Adipocyte (in vitro differentiated cells): ENCODE measurements around the gene BLVRA.

Experiments
- DNase-seq: peaks from one replicate; pipeline ENCODE4 v3.0.0-alpha.2; 2015; ENCODE audit warnings: low read depth
- H3K27me3 ChIP-seq: replicated peaks from 2 replicates; pipeline ENCODE4 v1.7.0; 2013; ENCODE audit warnings: mild to moderate bottlenecking, low read length, moderate library complexity; ENCODE audit not compliant: control insufficient read depth, insufficient read depth
- H3K36me3 ChIP-seq: 2 replicates; pipeline ENCODE4 v1.7.0; 2013; ENCODE audit warnings: low read length, mild to moderate bottlenecking, moderate library complexity; ENCODE audit not compliant: control insufficient read depth, insufficient read depth, severe bottlenecking
- H3K4me1 ChIP-seq: 2 replicates; pipeline ENCODE4 v1.7.0; 2013; ENCODE audit warnings: mild to moderate bottlenecking, low read length, moderate library complexity; ENCODE audit not compliant: control insufficient read depth, insufficient read depth
- H3K4me3 ChIP-seq: 2 replicates; pipeline ENCODE4 v1.7.0; 2013; ENCODE audit warnings: mild to moderate bottlenecking, low read length, moderate library complexity
- H3K9ac ChIP-seq: 2 replicates; pipeline ENCODE4 v1.7.0; 2013; ENCODE audit warnings: mild to moderate bottlenecking, low read length, moderate library complexity
- H3K9me3 ChIP-seq: 2 replicates; pipeline ENCODE4 v1.7.0; 2013; ENCODE audit warnings: mild to moderate bottlenecking, low read length, moderate library complexity; ENCODE audit not compliant: control insufficient read depth

Gene BLVRA

GRCh38 chr7:43850348-43851116 lies 92.1 kb downstream of the BLVRA start:
- Histone ChIP-seq H3K9ac (no peak overlapping the region), H3K36me3 (no peaks in the 10 kb centered on the region), H3K4me1 (no peaks in the 10 kb centered on the region), H3K4me3 (no peak overlapping the region), H3K27me3 (no peaks in the 10 kb centered on the region), H3K9me3 (no peaks in the 10 kb centered on the region)
- no peak for DNase-seq

- no peaks in the 10 kb centered on the region for H3K9me3 ChIP-seq
- H3K4me3 ChIP-seq: no peak overlapping the region
- no peaks in the 10 kb centered on the region for H3K36me3 ChIP-seq
- no peaks in the 10 kb centered on the region for H3K27me3 ChIP-seq
- H3K9ac ChIP-seq: no peak overlapping the region
- H3K4me1 ChIP-seq: no peaks in the 10 kb centered on the region
- no peak for DNase-seq
These were observed 93.3 kb downstream of the BLVRA start for GRCh38 chr7:43851805-43852204.

GRCh38 chr7:43855176-43855575 lies 96.7 kb downstream of the BLVRA start:
- Histone ChIP-seq H3K4me1 (no peaks in the 10 kb centered on the region), H3K36me3 (no peaks in the 10 kb centered on the region), H3K4me3 (no peak overlapping the region), H3K27me3 (no peaks in the 10 kb centered on the region), H3K9me3 (no peaks in the 10 kb centered on the region), H3K9ac (no peak overlapping the region)
- DNase-seq: no peak

GRCh38 chr7:43856316-43856715 lies 97.8 kb downstream of the BLVRA start:
- no peak overlapping the region for H3K4me3 ChIP-seq
- no peak overlapping the region for H3K9ac ChIP-seq
- DNase-seq: no peak
- H3K27me3 ChIP-seq: no peaks in the 10 kb centered on the region
- H3K4me1 ChIP-seq: no peaks in the 10 kb centered on the region
- H3K9me3 ChIP-seq: no peaks in the 10 kb centered on the region
- no peaks in the 10 kb centered on the region for H3K36me3 ChIP-seq
